ENCODE results near the gene BANP.
A peak's percentile ranks its signal among the peaks of the same experiment; 100 is the strongest.

BANP gene

GRCh38 chr16:87956098-87956364, 4.8 kb downstream of the BANP start:
- Histone ChIP-seq H3K79me2 (ENCODE audit: control insufficient read depth, insufficient read depth, low read length, poor library complexity) (peaks cover 23% of the 10 kb centered on the region), H3K27ac (ENCODE audit: low read depth, low read length) (peak overlapping the region; percentile 2), H3K9me3 (ENCODE audit: insufficient read depth, low read depth, low read length) (no peaks in the 10 kb centered on the region), H3K36me3 (ENCODE audit: control insufficient read depth in 1 of 2, insufficient read depth in 2 of 2, low read length in 2 of 2) (peaks cover 31 to 32% of the 10 kb centered on the region in 2 experiments), H2AFZ (ENCODE audit: insufficient read depth, low read length, poor library complexity) (no peak overlapping the region), H2BK5ac (ENCODE audit: low read depth, low read length, poor library complexity) (no peak overlapping the region), H3K4me2 (ENCODE audit: low read length) (no peak overlapping the region), H2BK12ac (ENCODE audit: low read length) (no peak overlapping the region), H3K4ac (ENCODE audit: low read depth, low read length) (no peak overlapping the region), H3K79me1 (ENCODE audit: low read length) (peaks cover 7% of the 10 kb centered on the region), H3K18ac (ENCODE audit: low read length) (no peak overlapping the region), H2AK5ac (ENCODE audit: low read length) (no peak overlapping the region), H3K23ac (ENCODE audit: low read length) (no peak overlapping the region), H4K91ac (ENCODE audit: low read depth, low read length) (no peak overlapping the region), H3K14ac (ENCODE audit: low read length) (no peak overlapping the region), H4K12ac (ENCODE audit: low read depth, low read length) (no peak overlapping the region), H3K9ac (ENCODE audit: low read length) (no peak overlapping the region), H3K4me3 (ENCODE audit: low read depth, low read length) (no peak overlapping the region), H3K27me3 (ENCODE audit: insufficient read depth, low read length) (no peaks in the 10 kb centered on the region), H4K8ac (ENCODE audit: low read depth, low read length) (no peak overlapping the region), H3K4me1 (ENCODE audit: control insufficient read depth in 1 of 2, insufficient read depth in 2 of 2, low read length in 2 of 2) (peaks cover 15 to 20% of the 10 kb centered on the region in 2 experiments), H2BK120ac (ENCODE audit: insufficient read depth, low read length, poor library complexity) (no peak overlapping the region)
- peak in 1 of 2 donors; percentile 28 for DNase-seq
- WGBS (ENCODE audit: extremely low coverage, insufficient coverage, insufficient read length), result no CpG with 5 or more reads among the region's 3 CpGs

DNA sequence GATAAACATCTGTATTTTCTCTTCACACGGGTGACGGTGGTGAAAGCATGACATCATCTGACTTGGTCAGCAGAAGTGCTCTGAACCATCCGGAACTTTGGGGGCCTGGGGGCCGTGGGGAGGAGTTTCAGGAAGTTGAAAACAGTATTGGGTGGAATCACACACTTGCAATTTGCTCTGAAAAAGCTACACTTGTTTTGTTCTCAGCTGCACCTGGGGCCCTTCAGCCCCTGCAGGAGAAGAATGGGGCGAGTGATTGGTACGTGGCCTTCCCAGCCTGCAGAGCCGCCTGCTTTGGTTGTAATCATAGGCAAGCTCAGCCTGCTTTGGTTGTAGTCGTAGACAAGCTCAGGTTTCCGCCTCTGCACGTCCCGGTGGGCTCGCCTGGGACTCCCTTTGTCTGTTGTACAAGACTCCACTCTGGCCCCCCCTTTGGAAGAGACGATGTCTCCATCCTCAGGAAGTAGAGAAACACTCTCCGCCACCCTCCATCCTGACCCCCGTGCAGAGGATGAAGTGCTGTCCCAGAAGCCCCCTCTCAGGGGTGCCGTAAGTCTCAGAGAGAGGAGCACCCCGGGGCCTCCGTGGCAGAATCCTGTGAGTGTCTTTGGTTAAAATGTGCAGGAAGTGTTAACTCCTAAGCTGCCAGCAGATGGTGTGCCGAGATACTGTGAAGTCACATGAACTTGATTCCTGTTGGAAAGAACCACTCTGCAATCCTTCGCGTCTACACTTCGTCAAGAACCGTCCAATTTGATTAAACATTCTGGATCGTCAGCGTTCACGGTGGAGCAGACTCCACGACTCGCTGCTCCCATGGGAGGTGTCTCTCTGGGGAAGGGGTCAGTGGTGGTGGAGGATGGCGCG, 5.4 kb downstream of the BANP start:
- peak in 1 of 2 donors; percentile 19 for DNase-seq
- H3K18ac ChIP-seq (ENCODE audit: low read length), result peak overlapping the region; percentile 46
- H2BK12ac ChIP-seq (ENCODE audit: low read length), result no peak overlapping the region
- no CpG with 5 or more reads among the region's 30 CpGs for WGBS (ENCODE audit: extremely low coverage, insufficient coverage, insufficient read length)
- H3K27ac ChIP-seq (ENCODE audit: low read depth, low read length), result peak overlapping the region; percentile 2
- no peak overlapping the region for H3K4me2 ChIP-seq (ENCODE audit: low read length)
- no peak overlapping the region for H2BK5ac ChIP-seq (ENCODE audit: low read depth, low read length, poor library complexity)
- no peak overlapping the region for H3K23ac ChIP-seq (ENCODE audit: low read length)
- peak overlapping the region; percentile 60 for H3K4ac ChIP-seq (ENCODE audit: low read depth, low read length)
- H3K36me3 ChIP-seq (ENCODE audit: control insufficient read depth in 1 of 2, insufficient read depth in 2 of 2, low read length in 2 of 2), result peaks cover 31 to 32% of the 10 kb centered on the region in 2 experiments
- peaks cover 4% of the 10 kb centered on the region for H3K79me1 ChIP-seq (ENCODE audit: low read length)
- no peak overlapping the region for H2BK120ac ChIP-seq (ENCODE audit: insufficient read depth, low read length, poor library complexity)
- H2AFZ ChIP-seq (ENCODE audit: insufficient read depth, low read length, poor library complexity), result no peak overlapping the region
- no peak overlapping the region for H3K14ac ChIP-seq (ENCODE audit: low read length)
- H2AK5ac ChIP-seq (ENCODE audit: low read length), result peak overlapping the region; percentile 38
- no peaks in the 10 kb centered on the region for H3K9me3 ChIP-seq (ENCODE audit: insufficient read depth, low read depth, low read length)
- peaks cover 22% of the 10 kb centered on the region for H3K79me2 ChIP-seq (ENCODE audit: control insufficient read depth, insufficient read depth, low read length, poor library complexity)
- H3K4me3 ChIP-seq (ENCODE audit: low read depth, low read length), result no peak overlapping the region
- no peak overlapping the region for H4K91ac ChIP-seq (ENCODE audit: low read depth, low read length)
- no peaks in the 10 kb centered on the region for H3K27me3 ChIP-seq (ENCODE audit: insufficient read depth, low read length)
- H4K8ac ChIP-seq (ENCODE audit: low read depth, low read length), result peak overlapping the region; percentile 21
- H4K12ac ChIP-seq (ENCODE audit: low read depth, low read length), result no peak overlapping the region
- H3K4me1 ChIP-seq (ENCODE audit: control insufficient read depth in 1 of 2, insufficient read depth in 2 of 2, low read length in 2 of 2), result peaks cover 15 to 20% of the 10 kb centered on the region in 2 experiments
- H3K9ac ChIP-seq (ENCODE audit: low read length), result no peak overlapping the region

GRCh38 chr16:87957296-87958094, 6.3 kb downstream of the BANP start:
- H4K12ac ChIP-seq (ENCODE audit: low read depth, low read length), result no peak overlapping the region
- H3K79me1 ChIP-seq (ENCODE audit: low read length), result no peaks in the 10 kb centered on the region
- no peak overlapping the region for H3K14ac ChIP-seq (ENCODE audit: low read length)
- no peak overlapping the region for H3K27ac ChIP-seq (ENCODE audit: low read depth, low read length)
- peak overlapping the region; percentile 51 for H3K4me3 ChIP-seq (ENCODE audit: low read depth, low read length)
- no peak overlapping the region for H3K4me2 ChIP-seq (ENCODE audit: low read length)
- H3K18ac ChIP-seq (ENCODE audit: low read length), result peak overlapping the region; percentile 47
- no peak overlapping the region for H4K91ac ChIP-seq (ENCODE audit: low read depth, low read length)
- no peaks in the 10 kb centered on the region for H3K9me3 ChIP-seq (ENCODE audit: insufficient read depth, low read depth, low read length)
- no peak overlapping the region for H2BK12ac ChIP-seq (ENCODE audit: low read length)
- DNase-seq, result no peak
- no CpG with 5 or more reads among the region's 34 CpGs for WGBS (ENCODE audit: extremely low coverage, insufficient coverage, insufficient read length)
- H3K9ac ChIP-seq (ENCODE audit: low read length), result no peak overlapping the region
- no peak overlapping the region for H2BK120ac ChIP-seq (ENCODE audit: insufficient read depth, low read length, poor library complexity)
- peaks cover 31 to 34% of the 10 kb centered on the region in 2 experiments for H3K36me3 ChIP-seq (ENCODE audit: control insufficient read depth in 1 of 2, insufficient read depth in 2 of 2, low read length in 2 of 2)
- peak overlapping the region; percentile 38 for H2AK5ac ChIP-seq (ENCODE audit: low read length)
- no peaks in the 10 kb centered on the region for H3K27me3 ChIP-seq (ENCODE audit: insufficient read depth, low read length)
- peaks cover 14% of the 10 kb centered on the region for H3K79me2 ChIP-seq (ENCODE audit: control insufficient read depth, insufficient read depth, low read length, poor library complexity)
- no peak overlapping the region for H3K23ac ChIP-seq (ENCODE audit: low read length)
- H3K4me1 ChIP-seq (ENCODE audit: control insufficient read depth in 1 of 2, insufficient read depth in 2 of 2, low read length in 2 of 2), result peaks cover 15 to 17% of the 10 kb centered on the region in 2 experiments
- H2AFZ ChIP-seq (ENCODE audit: insufficient read depth, low read length, poor library complexity), result no peak overlapping the region
- no peak overlapping the region for H2BK5ac ChIP-seq (ENCODE audit: low read depth, low read length, poor library complexity)
- H4K8ac ChIP-seq (ENCODE audit: low read depth, low read length), result no peak overlapping the region
- H3K4ac ChIP-seq (ENCODE audit: low read depth, low read length), result peak overlapping the region; percentile 60

DNA sequence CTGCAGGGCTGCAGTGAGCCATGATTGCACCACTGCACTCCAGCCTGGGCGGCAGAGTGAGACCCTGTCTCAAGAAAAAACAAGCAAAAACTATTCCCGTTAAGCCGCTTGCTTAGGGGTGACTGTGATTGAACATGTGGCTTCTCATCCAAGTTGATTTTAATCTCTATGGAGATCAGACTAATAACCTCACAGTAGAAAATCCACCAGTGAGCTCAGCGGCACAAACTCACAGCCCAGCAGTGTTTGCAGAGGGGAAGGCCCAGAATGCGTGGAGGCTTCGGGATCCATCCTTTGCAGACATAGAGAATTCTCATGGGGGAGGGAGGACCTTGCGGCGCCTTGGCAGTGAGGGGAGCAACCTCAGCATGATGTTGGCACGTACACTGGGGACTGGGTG, 7.4 kb downstream of the BANP start:
- H3K18ac ChIP-seq (ENCODE audit: low read length), result no peak overlapping the region
- H2BK120ac ChIP-seq (ENCODE audit: insufficient read depth, low read length, poor library complexity), result no peak overlapping the region
- H3K9ac ChIP-seq (ENCODE audit: low read length), result no peak overlapping the region
- H3K23ac ChIP-seq (ENCODE audit: low read length), result no peak overlapping the region
- H2BK5ac ChIP-seq (ENCODE audit: low read depth, low read length, poor library complexity), result no peak overlapping the region
- peak overlapping the region; percentile 14 for H3K4ac ChIP-seq (ENCODE audit: low read depth, low read length)
- no peak overlapping the region for H4K12ac ChIP-seq (ENCODE audit: low read depth, low read length)
- H4K91ac ChIP-seq (ENCODE audit: low read depth, low read length), result no peak overlapping the region
- H3K14ac ChIP-seq (ENCODE audit: low read length), result no peak overlapping the region
- H4K8ac ChIP-seq (ENCODE audit: low read depth, low read length), result no peak overlapping the region
- no CpG with 5 or more reads among the region's 9 CpGs for WGBS (ENCODE audit: extremely low coverage, insufficient coverage, insufficient read length)
- DNase-seq, result no peak
- H3K4me1 ChIP-seq (ENCODE audit: control insufficient read depth in 1 of 2, insufficient read depth in 2 of 2, low read length in 2 of 2), result peaks cover 13 to 17% of the 10 kb centered on the region in 2 experiments
- H3K4me2 ChIP-seq (ENCODE audit: low read length), result no peak overlapping the region
- no peak overlapping the region for H2AK5ac ChIP-seq (ENCODE audit: low read length)
- no peaks in the 10 kb centered on the region for H3K9me3 ChIP-seq (ENCODE audit: insufficient read depth, low read depth, low read length)
- H3K79me2 ChIP-seq (ENCODE audit: control insufficient read depth, insufficient read depth, low read length, poor library complexity), result peaks cover 14% of the 10 kb centered on the region
- H3K36me3 ChIP-seq (ENCODE audit: control insufficient read depth in 1 of 2, insufficient read depth in 2 of 2, low read length in 2 of 2), result peaks cover 34 to 35% of the 10 kb centered on the region in 2 experiments
- H3K79me1 ChIP-seq (ENCODE audit: low read length), result no peaks in the 10 kb centered on the region
- H3K27me3 ChIP-seq (ENCODE audit: insufficient read depth, low read length), result no peaks in the 10 kb centered on the region
- H3K27ac ChIP-seq (ENCODE audit: low read depth, low read length), result no peak overlapping the region
- no peak overlapping the region for H2AFZ ChIP-seq (ENCODE audit: insufficient read depth, low read length, poor library complexity)
- H2BK12ac ChIP-seq (ENCODE audit: low read length), result no peak overlapping the region
- H3K4me3 ChIP-seq (ENCODE audit: low read depth, low read length), result no peak overlapping the region

All from trophoblast cell (in vitro differentiated cells and primary cell).